HepG2 (cell line): Measurements from ENCODE around the gene ASB16. TPM values are rescaled to one million over a fixed set of nuclear protein-coding genes. Genes with fewer than 3 reads are reported as not detected.

Source experiments
- ADNP ChIP-seq: sonication (generic); formaldehyde crosslinking; IDR thresholded peaks from 2 replicates; pipeline ENCODE4 v1.4.0; 2020; ENCODE audit warnings: missing genetic modification reagents
- BCL6 ChIP-seq: IDR thresholded peaks from 2 replicates; pipeline ENCODE4 v1.6.1; 2016; ENCODE audit warnings: missing genetic modification reagents, missing compliant biosample characterization
- GATAD1 ChIP-seq: IDR thresholded peaks from 2 replicates; pipeline ENCODE4 v1.6.1; 2016; ENCODE audit warnings: missing genetic modification reagents, missing compliant biosample characterization
- GZF1 ChIP-seq: sonication (generic); formaldehyde crosslinking; IDR thresholded peaks from 2 replicates; pipeline ENCODE4 v1.5.1; 2020; ENCODE audit warnings: mild to moderate bottlenecking, missing genetic modification reagents
- HOXA5 ChIP-seq: sonication (generic); formaldehyde crosslinking; IDR thresholded peaks from 2 replicates; pipeline ENCODE4 v1.4.0; 2020; ENCODE audit warnings: missing genetic modification reagents
- LCORL ChIP-seq, 2 experiments: fragments of 450-650 bp in 1 of 2; sonication (generic) in 1 of 2; formaldehyde crosslinking in 1 of 2; IDR thresholded peaks; 2 replicates each; pipeline versions ENCODE4 v1.5.0 to v1.6.1; 2017 to 2020; ENCODE audit warnings: antibody characterized with exemption in 1 of 2, missing genetic modification reagents in 1 of 2
- RBM39 ChIP-seq: fragments of 200-400 bp; formaldehyde crosslinking; IDR thresholded peaks from one replicate; pipeline ENCODE4 v1.6.1; 2018; ENCODE audit warnings: antibody characterized with exemption, mild to moderate bottlenecking, low read depth, low read length; ENCODE audit not compliant: poor library complexity, severe bottlenecking
- RNF2 ChIP-seq: fragments of 450-650 bp; conservative IDR thresholded peaks from 2 replicates; pipeline ENCODE4 v1.6.1; 2016; ENCODE audit warnings: low read depth
- SIN3B ChIP-seq: fragments of 150-350 bp; IDR thresholded peaks from 2 replicates; pipeline ENCODE4 v1.6.1; 2014; ENCODE audit warnings: low read length
- SNRNP70 ChIP-seq: fragments of 200-400 bp; formaldehyde crosslinking; IDR thresholded peaks from 2 replicates; pipeline ENCODE4 v1.6.1; 2017; ENCODE audit warnings: mild to moderate bottlenecking, low read depth, low read length, moderate library complexity
- ZNF160 ChIP-seq: sonication (generic); formaldehyde crosslinking; IDR thresholded peaks from 2 replicates; pipeline ENCODE4 v1.8.0; 2022; ENCODE audit warnings: mild to moderate bottlenecking, inconsistent platforms, missing genetic modification reagents
- ZNF496 ChIP-seq: sonication (generic); formaldehyde crosslinking; IDR thresholded peaks from 2 replicates; pipeline ENCODE4 v1.8.1; 2023; ENCODE audit warnings: mild to moderate bottlenecking, moderate library complexity, missing genetic modification reagents; ENCODE audit not compliant: insufficient replicate concordance
- ZNF615 ChIP-seq: sonication (generic); formaldehyde crosslinking; IDR thresholded peaks from 2 replicates; pipeline ENCODE4 v1.5.0; 2020; ENCODE audit warnings: mild to moderate bottlenecking, missing genetic modification reagents, borderline replicate concordance
- ZNF777 ChIP-seq: sonication (generic); formaldehyde crosslinking; IDR thresholded peaks from 2 replicates; pipeline ENCODE4 v1.4.0; 2020; ENCODE audit warnings: missing genetic modification reagents
- ZNF841 ChIP-seq: sonication (generic); formaldehyde crosslinking; IDR thresholded peaks from 2 replicates; pipeline ENCODE4 v1.8.1; 2023; ENCODE audit warnings: missing genetic modification reagents, borderline replicate concordance
- ZNF878 ChIP-seq: sonication (generic); formaldehyde crosslinking; IDR thresholded peaks from 2 replicates; pipeline ENCODE4 v1.8.1; 2023; ENCODE audit warnings: mild to moderate bottlenecking, missing genetic modification reagents, moderate library complexity
- polyA plus RNA-seq, 8 experiments: library from polyadenylated mRNA; depleted of rRNA in 3 of 8; stranded (reverse) in 7 of 8; unstranded in 1 of 8; fragments of >200 nt; fragmentation: Illumina TruSeq in 4 of 8; extraction: Trizol in 4 of 8; gene quantifications; 2 replicates each; pipeline versions ENCODE4 v1.2.1 to v1.2.3, GENCODE V29; 2011 to 2016; ENCODE audit warnings: low read depth in 4 of 8, missing spikeins in 1 of 8, mixed read lengths in 1 of 8; ENCODE audit not compliant: insufficient read depth in 1 of 8
- total RNA-seq, 5 experiments: library from RNA; depleted of rRNA; stranded (reverse); fragments of >200 nt; fragmentation: Illumina TruSeq; extraction: Trizol; gene quantifications; 2 replicates each; pipeline ENCODE4 v1.2.3, GENCODE V29; 2016; ENCODE audit warnings: low read depth in 1 of 5
- TF ChIP-seq, protein P1 (sequence below): sonication (generic); formaldehyde crosslinking; IDR thresholded peaks from 2 replicates; pipeline ENCODE4 v1.4.0; 2020; ENCODE audit warnings: missing genetic modification reagents
- TF ChIP-seq, protein P2 (sequence below): sonication (generic); formaldehyde crosslinking; conservative IDR thresholded peaks from 2 replicates; pipeline ENCODE4 v1.5.0; 2020; ENCODE audit warnings: missing genetic modification reagents
- TF ChIP-seq, protein P3 (sequence below): sonication (generic); formaldehyde crosslinking; IDR thresholded peaks from 2 replicates; pipeline ENCODE4 v1.8.0; 2022; ENCODE audit warnings: missing genetic modification reagents, mild to moderate bottlenecking, borderline replicate concordance
- TF ChIP-seq, protein P4 (sequence below): IDR thresholded peaks from 2 replicates; pipeline ENCODE4 v1.6.1; 2018; ENCODE audit warnings: missing genetic modification reagents
- TF ChIP-seq, protein P5 (sequence below): IDR thresholded peaks from 2 replicates; pipeline ENCODE4 v1.6.1; 2016

ASB16 gene
- total and polyA plus RNA-seq, 2 of the 13 experiments (the other 11 are each of a cell fraction or from before 2014, with no cell fraction given) = 0.07 TPM; not detected in 1

DNA sequence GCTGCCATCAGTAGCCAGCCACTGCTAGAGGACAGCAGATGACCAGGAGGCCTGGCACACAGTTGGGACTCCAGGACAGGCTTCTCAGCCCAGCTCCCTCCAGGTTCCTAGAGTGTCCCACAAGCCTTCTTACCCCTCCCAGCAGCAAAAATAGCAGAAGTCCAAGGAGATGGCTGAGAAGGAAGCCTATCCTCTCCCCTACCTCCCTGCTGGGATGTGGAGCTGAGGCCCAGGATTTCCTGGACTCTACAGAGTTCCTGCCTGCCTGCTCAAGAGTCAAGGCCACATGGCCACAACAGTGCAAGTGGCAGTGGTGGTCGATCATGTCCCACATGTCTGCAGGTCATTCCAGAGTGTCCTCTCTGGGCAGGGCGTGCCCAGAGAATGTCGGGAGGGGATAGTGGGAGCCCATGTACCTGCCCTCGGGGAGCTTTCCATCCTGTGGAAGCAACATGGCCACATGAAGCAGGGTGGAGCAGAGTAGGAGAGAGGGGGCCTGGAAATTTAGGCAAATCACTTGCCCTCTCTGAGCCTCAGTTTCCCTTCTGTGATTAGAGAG lies 36.5 kb upstream of the ASB16 start (continued):
- TF ChIP-seq, protein P1, sequence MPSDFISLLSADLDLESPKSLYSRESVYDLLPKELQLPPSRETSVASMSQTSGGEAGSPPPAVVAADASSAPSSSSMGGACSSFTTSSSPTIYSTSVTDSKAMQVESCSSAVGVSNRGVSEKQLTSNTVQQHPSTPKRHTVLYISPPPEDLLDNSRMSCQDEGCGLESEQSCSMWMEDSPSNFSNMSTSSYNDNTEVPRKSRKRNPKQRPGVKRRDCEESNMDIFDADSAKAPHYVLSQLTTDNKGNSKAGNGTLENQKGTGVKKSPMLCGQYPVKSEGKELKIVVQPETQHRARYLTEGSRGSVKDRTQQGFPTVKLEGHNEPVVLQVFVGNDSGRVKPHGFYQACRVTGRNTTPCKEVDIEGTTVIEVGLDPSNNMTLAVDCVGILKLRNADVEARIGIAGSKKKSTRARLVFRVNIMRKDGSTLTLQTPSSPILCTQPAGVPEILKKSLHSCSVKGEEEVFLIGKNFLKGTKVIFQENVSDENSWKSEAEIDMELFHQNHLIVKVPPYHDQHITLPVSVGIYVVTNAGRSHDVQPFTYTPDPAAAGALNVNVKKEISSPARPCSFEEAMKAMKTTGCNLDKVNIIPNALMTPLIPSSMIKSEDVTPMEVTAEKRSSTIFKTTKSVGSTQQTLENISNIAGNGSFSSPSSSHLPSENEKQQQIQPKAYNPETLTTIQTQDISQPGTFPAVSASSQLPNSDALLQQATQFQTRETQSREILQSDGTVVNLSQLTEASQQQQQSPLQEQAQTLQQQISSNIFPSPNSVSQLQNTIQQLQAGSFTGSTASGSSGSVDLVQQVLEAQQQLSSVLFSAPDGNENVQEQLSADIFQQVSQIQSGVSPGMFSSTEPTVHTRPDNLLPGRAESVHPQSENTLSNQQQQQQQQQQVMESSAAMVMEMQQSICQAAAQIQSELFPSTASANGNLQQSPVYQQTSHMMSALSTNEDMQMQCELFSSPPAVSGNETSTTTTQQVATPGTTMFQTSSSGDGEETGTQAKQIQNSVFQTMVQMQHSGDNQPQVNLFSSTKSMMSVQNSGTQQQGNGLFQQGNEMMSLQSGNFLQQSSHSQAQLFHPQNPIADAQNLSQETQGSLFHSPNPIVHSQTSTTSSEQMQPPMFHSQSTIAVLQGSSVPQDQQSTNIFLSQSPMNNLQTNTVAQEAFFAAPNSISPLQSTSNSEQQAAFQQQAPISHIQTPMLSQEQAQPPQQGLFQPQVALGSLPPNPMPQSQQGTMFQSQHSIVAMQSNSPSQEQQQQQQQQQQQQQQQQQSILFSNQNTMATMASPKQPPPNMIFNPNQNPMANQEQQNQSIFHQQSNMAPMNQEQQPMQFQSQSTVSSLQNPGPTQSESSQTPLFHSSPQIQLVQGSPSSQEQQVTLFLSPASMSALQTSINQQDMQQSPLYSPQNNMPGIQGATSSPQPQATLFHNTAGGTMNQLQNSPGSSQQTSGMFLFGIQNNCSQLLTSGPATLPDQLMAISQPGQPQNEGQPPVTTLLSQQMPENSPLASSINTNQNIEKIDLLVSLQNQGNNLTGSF (CRISPR knock-in tag) = no peak
- no peak for TF ChIP-seq GZF1 (CRISPR knock-in tag)
- TF ChIP-seq ZNF777 (CRISPR knock-in tag) = no peak
- TF ChIP-seq BCL6 = peak; percentile 69
- peak; percentile 62; the same call in 1 of the 2 replicates for TF ChIP-seq RNF2
- TF ChIP-seq, protein P2, sequence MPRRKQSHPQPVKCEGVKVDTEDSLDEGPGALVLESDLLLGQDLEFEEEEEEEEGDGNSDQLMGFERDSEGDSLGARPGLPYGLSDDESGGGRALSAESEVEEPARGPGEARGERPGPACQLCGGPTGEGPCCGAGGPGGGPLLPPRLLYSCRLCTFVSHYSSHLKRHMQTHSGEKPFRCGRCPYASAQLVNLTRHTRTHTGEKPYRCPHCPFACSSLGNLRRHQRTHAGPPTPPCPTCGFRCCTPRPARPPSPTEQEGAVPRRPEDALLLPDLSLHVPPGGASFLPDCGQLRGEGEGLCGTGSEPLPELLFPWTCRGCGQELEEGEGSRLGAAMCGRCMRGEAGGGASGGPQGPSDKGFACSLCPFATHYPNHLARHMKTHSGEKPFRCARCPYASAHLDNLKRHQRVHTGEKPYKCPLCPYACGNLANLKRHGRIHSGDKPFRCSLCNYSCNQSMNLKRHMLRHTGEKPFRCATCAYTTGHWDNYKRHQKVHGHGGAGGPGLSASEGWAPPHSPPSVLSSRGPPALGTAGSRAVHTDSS (CRISPR knock-in tag) = no peak
- no peak for TF ChIP-seq ADNP
- TF ChIP-seq, protein P3, sequence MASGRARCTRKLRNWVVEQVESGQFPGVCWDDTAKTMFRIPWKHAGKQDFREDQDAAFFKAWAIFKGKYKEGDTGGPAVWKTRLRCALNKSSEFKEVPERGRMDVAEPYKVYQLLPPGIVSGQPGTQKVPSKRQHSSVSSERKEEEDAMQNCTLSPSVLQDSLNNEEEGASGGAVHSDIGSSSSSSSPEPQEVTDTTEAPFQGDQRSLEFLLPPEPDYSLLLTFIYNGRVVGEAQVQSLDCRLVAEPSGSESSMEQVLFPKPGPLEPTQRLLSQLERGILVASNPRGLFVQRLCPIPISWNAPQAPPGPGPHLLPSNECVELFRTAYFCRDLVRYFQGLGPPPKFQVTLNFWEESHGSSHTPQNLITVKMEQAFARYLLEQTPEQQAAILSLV (CRISPR knock-in tag) = peak; percentile 53; the same call in 1 of the 2 replicates
- TF ChIP-seq ZNF160 = peak; percentile 42; the same call in 1 of the 2 replicates
- TF ChIP-seq HOXA5 (CRISPR knock-in tag) = no peak
- no peak for TF ChIP-seq ZNF878
- TF ChIP-seq SIN3B = no peak
- no peak for TF ChIP-seq LCORL (IDR thresholded peaks at IDR 0.05)
- no peak; the same call in 1 of the 2 replicates for TF ChIP-seq LCORL (CRISPR knock-in tag; IDR thresholded peaks at IDR 0.05)
- TF ChIP-seq, protein P4, sequence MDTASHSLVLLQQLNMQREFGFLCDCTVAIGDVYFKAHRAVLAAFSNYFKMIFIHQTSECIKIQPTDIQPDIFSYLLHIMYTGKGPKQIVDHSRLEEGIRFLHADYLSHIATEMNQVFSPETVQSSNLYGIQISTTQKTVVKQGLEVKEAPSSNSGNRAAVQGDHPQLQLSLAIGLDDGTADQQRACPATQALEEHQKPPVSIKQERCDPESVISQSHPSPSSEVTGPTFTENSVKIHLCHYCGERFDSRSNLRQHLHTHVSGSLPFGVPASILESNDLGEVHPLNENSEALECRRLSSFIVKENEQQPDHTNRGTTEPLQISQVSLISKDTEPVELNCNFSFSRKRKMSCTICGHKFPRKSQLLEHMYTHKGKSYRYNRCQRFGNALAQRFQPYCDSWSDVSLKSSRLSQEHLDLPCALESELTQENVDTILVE = 0 out of 2 replicates have a peak, but pooled peaks have one; percentile 50
- TF ChIP-seq GATAD1 = peak; percentile 53; the same call in 1 of the 2 replicates
- TF ChIP-seq ZNF496 (CRISPR knock-in tag) = no peak
- TF ChIP-seq, protein P5, sequence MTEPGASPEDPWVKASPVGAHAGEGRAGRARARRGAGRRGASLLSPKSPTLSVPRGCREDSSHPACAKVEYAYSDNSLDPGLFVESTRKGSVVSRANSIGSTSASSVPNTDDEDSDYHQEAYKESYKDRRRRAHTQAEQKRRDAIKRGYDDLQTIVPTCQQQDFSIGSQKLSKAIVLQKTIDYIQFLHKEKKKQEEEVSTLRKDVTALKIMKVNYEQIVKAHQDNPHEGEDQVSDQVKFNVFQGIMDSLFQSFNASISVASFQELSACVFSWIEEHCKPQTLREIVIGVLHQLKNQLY (CRISPR knock-in tag) = peak; percentile 83
- TF ChIP-seq ZNF841 (CRISPR knock-in tag) = no peak
- no peak for TF ChIP-seq ZNF615 (CRISPR knock-in tag)
- TF ChIP-seq SNRNP70 = no peak
- no peak for TF ChIP-seq RBM39
